Lung microvascular endothelial cell (primary cell): ENCODE data around the gene KRTAP5-11. TPM values are rescaled to one million over a fixed set of nuclear protein-coding genes. Genes with fewer than 3 reads are reported as not detected.
A peak's percentile ranks its signal among the peaks of the same experiment; 100 is the strongest.
"Not testable (repeated sequence)": the region's sequence is repeated elsewhere in the genome, so short reads cannot be mapped to it uniquely, and the experiment has no call there.

Source experiments
- DNase-seq, 2 donors: peaks; one replicate each; pipeline versions ENCODE4 v3.0.0 to v3.0.0-alpha.2; 2010; ENCODE audit warnings: low read depth in 2 of 2
- total RNA-seq: library from RNA; depleted of rRNA; stranded (reverse); fragments of >200 nt; gene quantifications from 2 replicates; pipeline ENCODE4 v1.2.1, GENCODE V29; 2014

The KRTAP5-11 gene, protein sequence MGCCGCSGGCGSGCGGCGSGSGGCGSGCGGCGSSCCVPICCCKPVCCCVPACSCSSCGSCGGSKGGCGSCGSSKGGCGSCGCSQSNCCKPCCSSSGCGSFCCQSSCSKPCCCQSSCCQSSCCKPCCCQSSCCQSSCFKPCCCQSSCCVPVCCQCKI
- not detected in 2 replicates for total RNA-seq

DNA sequence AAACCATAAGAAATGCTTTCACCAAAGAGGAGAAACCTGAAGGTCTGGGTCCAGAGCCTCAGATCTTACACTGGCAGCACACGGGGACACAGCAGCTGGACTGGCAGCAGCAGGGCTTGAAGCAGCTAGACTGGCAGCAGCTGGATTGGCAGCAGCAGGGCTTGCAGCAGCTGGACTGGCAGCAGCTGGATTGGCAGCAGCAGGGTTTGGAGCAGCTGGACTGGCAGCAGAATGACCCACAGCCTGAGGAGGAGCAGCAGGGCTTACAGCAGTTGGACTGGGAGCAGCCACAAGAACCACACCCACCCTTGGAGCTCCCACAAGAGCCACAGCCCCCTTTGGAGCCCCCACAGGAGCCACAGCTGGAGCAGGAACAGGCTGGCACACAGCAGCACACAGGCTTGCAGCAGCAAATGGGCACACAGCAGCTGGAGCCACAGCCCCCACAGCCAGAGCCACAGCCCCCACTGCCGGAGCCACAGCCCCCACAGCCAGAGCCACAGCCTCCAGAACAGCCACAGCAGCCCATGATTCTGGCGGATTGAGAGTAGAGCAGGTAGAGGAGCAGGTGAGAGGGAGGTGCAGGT is at the start of gene KRTAP5-11:
KRTAP5-11 (minus strand) TSS at position 567 of the 587 bp plus-strand sequence; CDS start at position 529, 38 bp downstream.
- no peak for DNase-seq

DNA sequence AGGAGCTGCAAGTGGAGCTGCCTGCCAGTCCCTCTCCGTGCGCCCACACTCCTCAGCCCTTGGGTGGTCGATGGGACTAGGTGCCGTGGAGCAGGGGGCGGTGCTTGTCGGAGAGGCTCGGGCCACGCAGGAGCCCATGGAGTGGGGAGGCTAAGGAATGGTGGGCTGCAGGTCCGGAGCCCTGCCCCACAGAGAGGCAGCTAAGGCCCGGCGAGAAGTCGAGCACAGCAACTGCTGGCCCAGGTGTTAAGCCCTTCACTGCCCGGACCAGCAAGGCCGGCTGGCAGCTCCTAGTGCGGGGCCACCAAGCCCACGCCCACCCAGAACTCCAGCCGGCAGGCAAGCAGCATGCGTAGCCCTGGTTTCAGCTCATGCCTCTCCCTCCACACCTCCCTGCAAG is 48.9 kb upstream of the KRTAP5-11 start:
- DNase-seq, result not testable (repeated sequence)

DNA sequence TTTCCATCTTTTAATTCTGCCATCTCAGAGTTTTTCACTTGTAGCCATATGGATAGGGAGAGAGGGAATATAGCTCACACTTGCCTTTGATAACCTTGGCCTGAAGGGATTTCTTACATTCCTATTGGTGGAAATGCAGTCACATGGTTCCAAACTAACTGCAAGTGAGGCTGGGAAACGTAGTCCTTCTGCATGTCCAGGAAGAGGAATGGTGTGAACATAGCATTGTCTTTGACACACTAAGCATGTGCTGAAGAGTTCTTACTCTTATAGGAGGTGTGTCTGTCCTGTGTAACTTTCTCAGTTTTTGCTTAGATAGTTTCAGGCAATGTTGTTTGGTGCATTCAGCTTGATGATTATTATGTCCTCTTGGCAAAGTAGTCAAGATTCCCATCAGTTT is 47.4 kb upstream of the KRTAP5-11 start:
- DNase-seq, result peak; percentile 10 to 29

DNA sequence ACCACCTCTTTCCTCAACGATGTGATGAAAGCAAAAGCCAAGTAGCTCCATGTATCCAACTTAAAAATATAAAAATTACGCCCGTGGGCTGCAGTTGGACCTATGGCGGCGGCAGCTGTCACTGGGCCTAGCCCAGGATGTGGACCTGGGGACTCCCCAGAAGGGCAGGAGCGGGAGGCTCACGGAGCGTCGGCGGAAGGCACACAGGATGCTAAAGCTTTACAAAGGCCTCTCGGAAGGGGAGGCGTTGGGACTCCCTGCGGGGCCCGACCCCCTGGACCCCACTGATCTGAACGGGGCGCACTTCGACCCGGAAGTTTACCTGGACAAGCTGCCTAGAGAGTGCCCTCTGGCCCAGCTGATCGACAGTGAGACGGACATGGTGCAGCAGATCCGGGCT is 46.3 kb upstream of the KRTAP5-11 start:
- DNase-seq, result not testable (repeated sequence)

DNA sequence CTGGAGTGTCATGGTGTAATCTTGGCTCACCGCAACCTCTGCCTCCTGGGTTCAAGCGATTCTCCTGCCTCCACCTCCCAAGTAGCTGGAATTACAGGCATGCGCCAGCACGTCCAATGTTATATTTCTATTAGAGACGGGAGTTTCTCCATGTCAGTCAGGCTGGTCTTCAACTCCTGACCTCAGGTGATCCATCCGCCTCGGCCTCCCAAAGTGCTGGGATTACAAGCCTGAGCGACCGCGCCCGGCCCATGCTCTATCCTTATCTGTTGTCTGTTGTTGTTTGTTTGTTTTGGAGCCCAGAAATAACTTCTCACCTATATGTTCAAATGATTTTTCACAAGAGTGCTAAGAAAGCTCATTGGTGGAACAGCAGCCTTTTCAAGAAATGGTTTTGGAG is 40.6 kb upstream of the KRTAP5-11 start:
- not testable (repeated sequence) for DNase-seq

DNA sequence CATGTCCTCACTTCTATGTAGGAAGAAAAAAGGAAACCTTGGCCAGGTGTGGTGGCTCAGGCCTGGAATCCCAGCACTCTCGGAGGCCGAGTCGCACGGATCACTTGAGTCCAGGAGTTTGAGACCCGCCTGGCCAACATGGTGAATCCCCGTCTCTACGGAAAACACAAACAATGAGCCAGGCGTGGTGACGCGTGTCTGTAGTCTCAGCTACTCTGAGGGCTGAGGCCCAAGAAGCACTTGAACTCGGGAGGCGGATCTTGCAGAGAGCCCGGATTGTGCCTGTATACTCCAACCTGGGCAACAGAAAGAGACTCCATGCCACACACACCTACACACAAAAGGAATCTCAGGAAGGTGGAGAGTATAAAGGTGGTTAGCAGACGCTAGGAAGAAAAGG is 39.9 kb upstream of the KRTAP5-11 start:
- DNase-seq, result not testable (repeated sequence)

DNA sequence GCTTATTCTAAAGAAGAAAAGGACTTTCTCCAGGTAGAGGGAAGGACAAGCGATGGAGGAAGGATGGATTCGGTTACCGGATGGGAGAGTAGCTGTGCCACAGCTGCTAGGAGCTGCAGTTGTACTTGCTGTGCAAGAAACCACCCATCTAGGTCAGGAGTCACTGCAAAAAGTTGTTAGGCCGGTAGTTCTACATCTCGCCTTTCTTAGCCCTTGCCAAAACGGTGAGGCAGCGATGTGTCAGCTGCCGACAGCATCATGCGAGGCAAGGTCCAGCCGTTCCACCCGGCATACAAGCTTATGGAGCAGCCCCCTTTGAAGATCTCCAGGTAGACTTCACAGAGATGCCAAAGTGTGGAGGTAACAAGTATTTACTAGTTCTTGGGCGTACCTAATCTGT is 32.3 kb upstream of the KRTAP5-11 start:
- DNase-seq, result not testable (repeated sequence)

DNA sequence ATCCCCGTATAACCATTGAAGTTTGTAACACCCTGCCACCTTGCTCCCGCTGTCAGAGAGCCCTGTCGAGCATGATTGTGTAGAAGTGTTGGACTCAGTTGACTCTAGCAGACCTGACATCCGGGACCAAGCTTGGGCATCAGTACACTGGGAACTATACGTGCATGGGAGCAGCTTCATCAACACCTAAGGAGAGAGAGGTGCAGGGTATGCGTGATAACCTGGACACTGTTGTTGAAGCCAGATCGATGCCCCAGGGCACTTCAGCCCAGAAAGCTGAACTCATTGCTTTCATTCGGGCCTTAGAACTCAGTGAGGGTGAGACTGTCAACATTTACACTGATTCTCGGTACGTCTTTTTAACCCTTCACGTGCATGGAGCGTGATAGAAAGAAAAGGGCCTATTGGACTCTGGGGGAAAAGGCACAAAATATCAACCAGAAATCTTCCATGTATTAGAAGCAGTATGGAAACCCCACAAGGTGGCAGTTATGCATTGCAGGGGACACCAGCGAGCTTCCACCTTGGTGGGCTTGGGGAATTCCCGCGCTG is 31.8 kb upstream of the KRTAP5-11 start:
- not testable (repeated sequence) for DNase-seq

DNA sequence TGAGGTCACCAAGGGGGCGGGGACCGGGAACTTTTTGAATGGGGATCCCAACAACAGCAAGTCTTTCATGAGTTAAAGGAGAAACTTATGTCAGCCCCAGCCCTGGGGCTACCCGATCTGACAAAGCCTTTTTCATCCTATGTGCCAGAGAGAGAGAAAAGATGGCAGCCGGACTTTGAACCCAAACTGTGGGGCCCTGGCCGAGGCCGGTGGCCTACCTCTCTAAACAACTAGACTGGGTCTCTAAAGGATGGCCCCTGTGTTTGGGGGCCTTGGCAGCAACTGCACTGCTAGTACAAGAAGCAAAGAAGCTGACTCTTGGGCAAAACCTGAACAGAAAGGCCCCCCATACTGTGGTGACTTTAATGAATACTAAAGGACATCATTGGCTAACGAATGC is 31.3 kb upstream of the KRTAP5-11 start:
- DNase-seq, result not testable (repeated sequence)

DNA sequence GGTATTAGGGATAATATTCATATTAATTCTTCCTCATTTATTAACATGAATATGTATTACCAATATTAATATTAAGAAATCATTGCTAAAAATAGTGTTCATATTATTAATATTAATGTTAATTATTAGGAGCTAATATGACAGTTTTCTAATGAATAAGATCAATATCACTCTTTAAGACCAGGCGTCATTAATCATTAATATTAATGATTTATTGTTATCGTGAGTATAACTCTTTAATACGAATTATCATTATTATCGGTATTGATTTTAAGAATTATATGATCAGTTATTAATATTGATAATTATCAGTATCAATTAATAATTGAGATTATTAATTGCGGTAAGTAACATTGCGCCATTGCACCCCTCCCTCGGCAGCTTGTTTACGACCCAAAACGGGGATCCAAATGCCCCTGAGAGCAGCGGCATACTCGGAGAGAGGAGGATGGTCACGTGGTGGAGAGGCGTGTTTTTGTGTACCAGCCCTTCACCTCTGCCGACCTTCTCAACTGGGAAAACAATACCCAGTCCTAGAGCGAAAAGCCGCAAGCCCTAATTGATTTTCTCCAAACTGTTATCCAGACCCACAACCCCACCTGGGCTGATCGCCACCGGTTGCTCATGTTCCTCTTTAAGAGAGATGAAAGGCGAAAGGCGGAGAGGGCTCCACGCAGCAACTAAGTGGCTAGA is 28.7 kb upstream of the KRTAP5-11 start:
- DNase-seq, result not testable (repeated sequence)

DNA sequence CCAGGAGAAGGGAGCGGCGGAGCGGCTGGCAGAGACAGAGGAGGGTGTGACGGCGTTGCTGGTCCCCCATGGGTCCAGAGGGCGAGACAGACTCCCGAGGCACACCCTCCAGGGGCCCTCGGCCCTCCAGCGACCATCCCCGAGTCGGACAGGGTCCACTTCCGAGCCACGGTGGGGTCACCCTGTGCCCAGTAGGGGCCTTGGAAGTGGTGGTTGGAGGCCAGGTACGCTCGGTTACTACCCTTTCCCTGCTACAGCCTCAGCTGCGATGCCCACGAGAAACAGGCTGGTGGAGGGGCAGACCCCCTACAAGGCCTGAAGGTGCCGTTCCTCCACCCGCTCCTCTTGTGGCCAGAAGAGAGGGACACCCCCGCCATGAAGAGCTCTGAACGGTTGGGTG is 25.6 kb upstream of the KRTAP5-11 start:
- DNase-seq, result not testable (repeated sequence)

DNA sequence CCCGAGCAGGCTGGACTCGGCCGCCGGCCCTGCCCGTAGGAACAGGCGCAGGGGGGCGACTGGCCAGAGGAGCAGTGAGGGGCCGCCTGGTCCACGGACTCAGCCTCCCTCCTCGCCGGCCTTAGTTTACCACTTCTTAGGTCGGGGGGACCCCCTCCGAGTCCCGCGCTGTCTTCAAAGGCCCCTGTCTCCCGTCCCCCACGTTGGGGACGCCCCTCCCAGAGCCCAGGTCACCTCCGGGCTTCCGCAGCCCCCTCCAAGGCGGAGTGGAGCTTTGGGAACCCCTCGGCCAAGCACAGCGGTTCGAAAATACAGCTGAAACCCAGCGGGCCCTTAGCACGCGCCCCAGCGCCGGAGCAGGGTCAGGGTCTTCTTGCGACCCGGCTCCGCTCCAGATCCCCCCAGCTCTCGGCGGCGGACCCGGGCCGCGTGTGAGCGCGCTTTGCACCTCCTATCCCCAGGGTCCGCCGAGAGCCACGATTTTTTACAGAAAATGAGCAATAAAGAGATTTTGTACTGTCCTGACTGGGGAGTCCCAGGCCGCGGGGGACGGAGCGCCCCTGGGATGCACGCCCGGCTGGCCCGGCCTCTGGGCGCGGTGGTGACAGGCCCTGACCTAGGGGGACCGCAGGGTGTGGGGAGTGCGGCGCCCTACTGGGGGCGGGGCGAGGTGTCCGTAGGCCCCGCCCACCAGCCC is 25.0 kb upstream of the KRTAP5-11 start:
- DNase-seq, result not testable (repeated sequence)

DNA sequence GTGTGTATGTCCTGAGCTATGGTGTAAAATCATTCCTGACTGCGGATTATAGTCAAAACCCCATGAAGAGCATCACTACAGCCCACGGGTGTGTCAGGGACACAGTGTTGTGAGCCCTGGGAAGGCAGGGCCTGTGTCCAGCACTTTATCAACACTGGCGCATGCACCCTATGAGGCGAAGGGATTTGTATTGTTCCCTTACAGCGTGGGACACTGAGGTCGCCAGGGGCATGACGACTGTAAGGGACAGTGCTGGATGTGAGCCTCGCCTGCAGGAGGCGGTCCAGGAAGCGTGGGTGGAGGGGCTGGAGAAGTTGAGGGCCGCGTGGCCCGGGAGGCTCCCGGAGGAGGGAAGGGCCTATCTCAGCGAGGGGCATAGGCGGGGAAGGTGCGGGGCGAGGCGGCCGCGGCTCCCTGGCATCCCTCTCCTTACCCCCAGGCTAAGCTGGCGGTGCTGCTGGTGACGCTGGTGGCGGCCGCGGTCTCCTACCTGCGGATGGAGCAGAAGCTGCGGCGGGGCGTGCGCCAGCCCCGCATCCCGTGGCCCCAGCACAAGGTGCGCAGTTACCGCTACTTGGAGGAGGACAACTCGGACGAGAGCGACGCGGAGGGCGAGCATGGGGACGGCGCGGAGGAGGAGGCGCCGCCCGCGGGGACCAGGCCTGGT is 24.3 kb upstream of the KRTAP5-11 start:
- DNase-seq, result not testable (repeated sequence)

DNA sequence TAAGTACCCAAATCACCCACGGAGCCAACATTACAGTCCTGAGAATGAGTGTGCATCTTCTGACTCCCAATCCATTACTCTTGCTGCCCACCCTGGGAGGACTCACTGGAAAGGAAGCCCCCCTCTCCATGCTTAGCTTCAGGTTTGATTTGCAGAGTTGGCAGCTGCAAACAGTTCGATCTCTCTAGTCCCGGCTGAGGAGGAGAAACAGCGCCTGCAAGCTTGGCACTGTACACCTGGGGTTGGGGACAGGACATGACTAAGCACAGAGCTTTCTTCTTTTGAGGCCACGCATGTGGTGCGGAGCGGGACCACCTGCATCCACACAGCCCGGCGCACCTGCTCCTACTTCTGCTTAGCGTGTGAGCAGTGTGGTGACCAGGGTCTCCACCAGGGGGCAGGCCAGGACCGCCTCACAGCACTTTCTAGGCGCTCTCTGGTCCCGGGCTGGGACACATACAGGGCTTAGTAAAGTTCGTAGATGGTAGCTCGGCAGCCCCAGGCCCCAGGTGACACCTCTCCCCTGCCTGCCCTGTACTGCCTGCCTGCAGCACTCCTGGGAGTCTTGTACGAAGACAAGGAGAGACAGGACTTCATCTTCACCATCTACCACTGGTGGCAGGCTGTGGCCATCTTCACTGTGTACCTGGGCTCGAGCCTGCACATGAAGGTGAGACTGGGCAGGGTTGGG is 22.3 kb upstream of the KRTAP5-11 start:
- not testable (repeated sequence) for DNase-seq

DNA sequence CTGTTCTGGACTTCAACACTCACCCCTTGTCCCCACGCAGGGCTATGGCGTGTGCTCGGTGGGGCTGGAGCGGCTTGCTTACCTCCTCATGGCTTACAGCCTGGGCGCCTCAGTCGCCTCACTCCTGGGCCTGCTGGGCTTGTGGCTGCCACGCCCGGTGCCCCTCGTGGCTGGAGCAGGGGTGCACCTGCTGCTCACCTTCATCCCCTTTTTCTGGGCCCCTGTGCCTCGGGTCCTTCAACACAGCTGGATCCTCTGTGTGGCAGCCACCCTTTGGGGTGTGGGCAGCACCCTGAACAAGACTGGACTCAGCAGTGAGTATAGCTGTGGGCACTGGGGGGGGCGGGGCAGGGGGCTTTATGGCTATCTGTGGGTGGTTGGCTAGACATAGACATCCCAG is 20.5 kb upstream of the KRTAP5-11 start:
- not testable (repeated sequence) for DNase-seq

DNA sequence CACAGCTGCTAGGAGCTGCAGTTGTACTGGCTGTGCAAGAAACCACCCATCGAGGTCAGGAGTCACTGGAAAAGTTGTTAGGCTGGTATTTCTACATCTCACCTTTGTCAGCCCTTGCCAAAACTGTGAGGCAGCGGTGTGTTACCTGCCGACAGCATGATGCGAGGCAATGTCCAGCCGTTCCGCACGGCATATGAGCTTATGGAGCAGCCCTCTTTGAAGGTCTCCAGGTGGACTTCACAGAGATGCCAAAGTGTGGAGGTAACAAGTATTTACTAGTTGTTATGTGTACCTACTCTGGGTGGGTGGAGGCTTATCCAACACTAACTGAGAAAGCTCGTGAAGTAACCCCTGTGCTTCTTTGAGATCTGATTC is 6.9 kb upstream of the KRTAP5-11 start:
- DNase-seq, result not testable (repeated sequence)

DNA sequence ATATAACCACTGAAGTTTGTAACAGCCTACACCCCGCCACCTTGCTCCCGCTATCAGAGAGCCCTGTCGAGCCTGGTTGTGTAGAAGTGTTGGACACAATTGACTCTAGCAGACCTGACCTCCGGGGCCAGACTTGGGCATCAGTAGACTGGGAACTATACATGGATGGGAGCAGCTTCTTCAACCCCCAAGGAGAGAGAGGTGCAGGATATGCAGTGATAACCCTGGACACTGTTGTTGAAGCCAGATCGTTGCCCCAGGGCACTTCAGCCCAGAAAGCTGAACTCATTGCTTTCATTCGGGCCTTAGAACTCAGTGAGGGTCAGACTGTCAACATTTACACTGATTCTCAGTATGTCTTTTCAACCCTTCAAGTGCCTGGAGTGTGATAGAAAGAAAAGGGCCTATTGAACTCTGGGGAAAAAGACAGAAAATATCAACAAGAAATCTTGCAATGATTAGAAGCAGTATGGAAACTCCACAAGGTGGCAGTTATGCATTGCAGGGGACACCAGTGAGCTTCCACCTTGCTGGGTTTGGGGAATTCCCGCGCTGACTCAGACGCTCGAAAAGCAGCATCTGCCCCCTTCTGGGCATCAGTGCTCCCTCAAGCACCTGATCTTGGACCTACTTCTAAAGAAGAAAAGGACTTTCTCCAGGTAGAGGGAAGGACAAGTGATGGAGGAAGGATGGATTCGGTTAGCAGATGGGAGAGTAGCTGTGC is 6.3 kb upstream of the KRTAP5-11 start:
- DNase-seq, result not testable (repeated sequence)

DNA sequence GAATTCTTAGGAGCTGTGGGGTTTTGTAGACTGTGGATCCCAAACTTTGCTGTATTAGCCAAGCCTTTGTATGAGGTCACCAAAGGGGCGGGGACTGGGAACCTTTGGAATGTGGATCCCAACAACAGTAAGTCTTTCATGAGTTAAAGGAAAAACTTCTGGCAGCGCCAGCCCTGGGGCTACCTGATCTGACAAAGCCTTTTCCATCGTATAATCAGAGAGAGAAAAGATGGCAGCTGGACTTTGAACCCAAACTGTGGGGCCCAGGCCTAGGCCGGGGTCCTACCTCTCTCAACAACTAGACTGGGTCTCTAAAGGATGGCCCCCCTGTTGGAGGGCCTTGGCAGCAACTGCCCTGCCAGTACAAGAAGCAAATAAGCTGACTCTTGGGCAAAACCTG is 5.6 kb upstream of the KRTAP5-11 start:
- DNase-seq, result not testable (repeated sequence)

DNA sequence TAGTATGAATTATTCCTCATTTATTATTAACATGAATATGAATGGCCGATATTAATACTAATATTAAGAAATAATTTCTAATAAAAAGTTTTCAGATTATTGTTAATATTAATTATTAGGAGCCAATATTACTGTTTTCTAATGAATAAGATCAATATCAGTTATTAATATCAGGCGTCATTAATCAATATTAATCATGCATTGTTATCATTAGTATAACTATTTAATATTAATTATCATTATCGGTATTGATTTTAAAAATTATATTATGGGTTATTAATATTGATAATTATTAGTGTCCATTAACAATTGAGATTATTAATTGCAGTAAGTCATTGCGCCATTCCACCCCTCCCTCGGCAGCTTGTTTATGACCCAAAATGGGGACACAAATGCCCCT is 3.0 kb upstream of the KRTAP5-11 start:
- not testable (repeated sequence) for DNase-seq

DNA sequence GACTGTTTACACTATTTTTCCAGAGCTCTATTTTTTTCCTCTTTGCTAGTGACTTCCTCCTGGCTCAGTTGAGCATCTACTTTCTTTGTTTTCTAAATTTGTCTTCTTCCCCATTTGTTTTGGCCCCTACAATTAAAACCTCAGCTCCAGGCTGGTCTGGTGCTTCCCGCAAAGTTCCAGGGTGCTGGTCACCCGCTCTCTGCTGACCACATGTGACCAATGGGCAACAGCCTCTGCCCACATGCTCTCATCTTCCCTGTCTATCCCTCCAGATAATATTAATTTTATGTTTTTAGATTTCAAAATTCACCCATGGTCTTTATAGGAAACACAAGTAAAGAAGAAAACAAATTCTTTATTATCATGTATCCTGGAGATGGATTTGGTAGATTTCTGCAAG is 294 bp upstream of the KRTAP5-11 start:
- not testable (repeated sequence) for DNase-seq
